ENCODE data around the gene DCP1A.

The DCP1A gene

GRCh38 chr3:53244271-53244670, 103.1 kb downstream of the DCP1A start:
- DNase-seq (ENCODE audit: low spot score): no peak

- DNase-seq (ENCODE audit: low spot score): no peak
These were observed 103.6 kb downstream of the DCP1A start for GRCh38 chr3:53243785-53244184.

GRCh38 chr3:53243165-53243564, 104.2 kb downstream of the DCP1A start:
- DNase-seq (ENCODE audit: low spot score): peak; percentile 46

- no peak for DNase-seq (ENCODE audit: low spot score)
These were observed 104.7 kb downstream of the DCP1A start for GRCh38 chr3:53242642-53243041.

GRCh38 chr3:53242155-53242554, 105.2 kb downstream of the DCP1A start:
- no peak for DNase-seq (ENCODE audit: low spot score)

- DNase-seq (ENCODE audit: low spot score): no peak
These were observed 106.1 kb downstream of the DCP1A start for GRCh38 chr3:53240989-53241972.

- DNase-seq (ENCODE audit: low spot score): no peak
These were observed 107.5 kb downstream of the DCP1A start for GRCh38 chr3:53239800-53240199.

- DNase-seq (ENCODE audit: low spot score): no peak
These were observed 108.5 kb downstream of the DCP1A start for GRCh38 chr3:53238886-53239285.

- DNase-seq (ENCODE audit: low spot score): peak; percentile 95
These were observed 109.1 kb downstream of the DCP1A start for GRCh38 chr3:53238051-53238850.

GRCh38 chr3:53236112-53236841, 111.1 kb downstream of the DCP1A start:
- DNase-seq (ENCODE audit: low spot score): peak; percentile 95

GRCh38 chr3:53235545-53235944, 111.8 kb downstream of the DCP1A start:
- no peak for DNase-seq (ENCODE audit: low spot score)

GRCh38 chr3:53234841-53235232, 112.5 kb downstream of the DCP1A start:
- no peak for DNase-seq (ENCODE audit: low spot score)

GRCh38 chr3:53234130-53234840, 113.1 kb downstream of the DCP1A start:
- DNase-seq (ENCODE audit: low spot score): no peak

Measured in hepatic stellate cell (primary cell).